GM19193 (cell line): Measurements from ENCODE around the gene PTPRZ1.

Experiments used
- POLR2A ChIP-seq: IDR thresholded peaks from 4 replicates; pipeline ENCODE4 v1.6.1; 2011; ENCODE audit not compliant: insufficient read depth, insufficient read length; ENCODE audit errors: extremely low read depth

PTPRZ1 gene

GRCh38 chr7:121872831-121873288 is at the start of gene PTPRZ1:
Gene PTPRZ1 (plus strand): TSS chr7:121873161. CDS start chr7:121873500, 339 bp downstream.
- no peak for TF ChIP-seq POLR2A

- no peak for TF ChIP-seq POLR2A
Observed at GRCh38 chr7:121824276-121824675, 48.7 kb upstream of the PTPRZ1 start.

GRCh38 chr7:121831351-121831750 is 41.6 kb upstream of the PTPRZ1 start:
- no peak for TF ChIP-seq POLR2A

- TF ChIP-seq POLR2A, result no peak
Observed at GRCh38 chr7:121831801-121832200, 41.2 kb upstream of the PTPRZ1 start.

GRCh38 chr7:121832347-121832746 is 40.6 kb upstream of the PTPRZ1 start:
- TF ChIP-seq POLR2A, result no peak

GRCh38 chr7:121833991-121834390 is 39.0 kb upstream of the PTPRZ1 start:
- TF ChIP-seq POLR2A, result no peak

GRCh38 chr7:121837462-121837861 is 35.5 kb upstream of the PTPRZ1 start:
- no peak for TF ChIP-seq POLR2A

GRCh38 chr7:121847041-121847440 is 25.9 kb upstream of the PTPRZ1 start:
- no peak for TF ChIP-seq POLR2A

- TF ChIP-seq POLR2A, result no peak
Observed at GRCh38 chr7:121853307-121853706, 19.7 kb upstream of the PTPRZ1 start.

- TF ChIP-seq POLR2A, result no peak
Observed at GRCh38 chr7:121860953-121861352, 12.0 kb upstream of the PTPRZ1 start.

- no peak for TF ChIP-seq POLR2A
Observed at GRCh38 chr7:121862591-121862990, 10.4 kb upstream of the PTPRZ1 start.

GRCh38 chr7:121871188-121871587 is 1.8 kb upstream of the PTPRZ1 start:
- TF ChIP-seq POLR2A, result no peak

- no peak for TF ChIP-seq POLR2A
Observed at GRCh38 chr7:121873289-121874194, 581 bp downstream of the PTPRZ1 start.

GRCh38 chr7:121874298-121874697 is 1.3 kb downstream of the PTPRZ1 start:
- no peak for TF ChIP-seq POLR2A

GRCh38 chr7:121875203-121875602 is 2.2 kb downstream of the PTPRZ1 start:
- TF ChIP-seq POLR2A, result no peak
